Prostate gland (tissue), 2 donors: ENCODE measurements around the gene RAB3GAP2.

Experiments
- CTCF ChIP-seq, 4 experiments: fragments of 200-600 bp in 2 of 4; fragments of 450-650 bp in 2 of 4; sonication (generic) in 2 of 4; IDR thresholded peaks; 1 replicate in 3 of 4; 2 replicates in 1 of 4; pipeline ENCODE4 v1.5.1; 2016 to 2019; ENCODE audit warnings: antibody characterized with exemption in 4 of 4, mild to moderate bottlenecking in 2 of 4, moderate library complexity in 2 of 4
- POLR2A ChIP-seq: fragments of 450-650 bp; IDR thresholded peaks from one replicate; pipeline ENCODE4 v1.6.1; 2016; ENCODE audit warnings: antibody characterized with exemption, mild to moderate bottlenecking
- POLR2AphosphoS5 ChIP-seq: sonication (generic); formaldehyde crosslinking; IDR thresholded peaks from one replicate; pipeline ENCODE4 v1.6.1; 2017; ENCODE audit warnings: antibody characterized with exemption

GRCh38 chr1:220219865-220220698, 52.2 kb downstream of the RAB3GAP2 start:
- TF ChIP-seq CTCF (IDR thresholded peaks at IDR 0.05) (no peak), POLR2A (no peak), POLR2AphosphoS5 (no peak)
